Measurements from ENCODE around the gene SAPCD2. TPM values are rescaled to one million over a fixed set of nuclear protein-coding genes. Genes with fewer than 3 reads are reported as not detected.

The SAPCD2 gene
- total RNA-seq, 1 donor from 2014 or later, result 0.12 TPM

DNA sequence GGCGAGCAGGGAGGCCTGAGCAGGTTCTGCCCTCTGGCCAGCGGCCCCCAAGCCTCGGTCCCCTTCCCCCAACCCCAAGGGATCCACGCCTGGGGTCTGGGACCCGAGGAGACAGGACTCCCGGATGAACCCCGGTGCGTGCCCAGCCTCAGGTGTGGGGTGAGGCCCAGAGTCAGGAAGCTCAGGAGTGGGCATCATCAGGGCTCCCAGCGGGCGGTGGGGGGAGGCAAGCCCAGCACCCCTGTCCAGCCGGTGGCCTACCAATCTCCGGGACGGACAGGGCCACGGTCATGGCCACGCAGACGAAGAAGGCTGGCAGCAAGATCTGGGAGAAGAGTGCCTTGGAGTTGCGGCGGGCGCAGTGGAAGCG is 56.8 kb downstream of the SAPCD2 start:
- no peak for DNase-seq
- no peak for ATAC-seq
- intact Hi-C loops (cut with micrococcal nuclease), result no loop called here

GRCh38 chr9:137012694-137013570 is 57.4 kb downstream of the SAPCD2 start:
- DNase-seq, result no peak

More at GRCh38 chr9:137012694-137013570, 57.4 kb downstream of the SAPCD2 start:
- no peak for ATAC-seq
- intact Hi-C loops (cut with micrococcal nuclease), result no loop called here

Other genes with a start within 250 kb of the SAPCD2 start
- gene AJM1, start 228.1 kb downstream of the SAPCD2 start, total RNA-seq, result 9.1 TPM
- 357 TPM for gene PHPT1, start 221.1 kb downstream of the SAPCD2 start, total RNA-seq
- 12.9 TPM for gene MAMDC4, start 218.2 kb downstream of the SAPCD2 start, total RNA-seq
- 354 TPM for gene EDF1, start 204.2 kb downstream of the SAPCD2 start, total RNA-seq
- 11.4 TPM for gene TRAF2, start 184.0 kb downstream of the SAPCD2 start, total RNA-seq
- gene FBXW5, start 125.8 kb downstream of the SAPCD2 start, total RNA-seq, result 162 TPM
- 2.2 TPM for gene C8G, start 125.3 kb downstream of the SAPCD2 start, total RNA-seq
- 3.6 TPM for gene LCN12, start 118.3 kb downstream of the SAPCD2 start, total RNA-seq
- 5,424 TPM for gene PTGDS, start 93.1 kb downstream of the SAPCD2 start, total RNA-seq
- 18.3 TPM for gene LCNL1, start 87.6 kb downstream of the SAPCD2 start, total RNA-seq
- 23.9 TPM for gene PAXX, start 78.1 kb downstream of the SAPCD2 start, total RNA-seq
- 1.7 TPM for gene CLIC3, start 74.0 kb downstream of the SAPCD2 start, total RNA-seq
- gene ABCA2, start 42.3 kb downstream of the SAPCD2 start, total RNA-seq, result 33.8 TPM
- gene FUT7, start 38.5 kb downstream of the SAPCD2 start, total RNA-seq, result 0.17 TPM
- gene NPDC1, start 24.4 kb downstream of the SAPCD2 start, total RNA-seq, result 59.0 TPM
- gene ENTPD2, start 16.5 kb downstream of the SAPCD2 start, total RNA-seq, result 2.1 TPM
- gene UAP1L1, start 7.0 kb upstream of the SAPCD2 start, total RNA-seq, result 12.6 TPM
- 21.4 TPM for gene MAN1B1, start 16.4 kb upstream of the SAPCD2 start, total RNA-seq
- 155 TPM for gene DPP7, start 44.2 kb upstream of the SAPCD2 start, total RNA-seq
- gene GRIN1, start 68.6 kb upstream of the SAPCD2 start, total RNA-seq, result not detected
- gene LRRC26, start 99.5 kb upstream of the SAPCD2 start, total RNA-seq, result not detected
- gene TMEM210, start 101.5 kb upstream of the SAPCD2 start, total RNA-seq, result not detected
- 38.2 TPM for gene ANAPC2, start 118.0 kb upstream of the SAPCD2 start, total RNA-seq
- 77.7 TPM for gene SSNA1, start 118.1 kb upstream of the SAPCD2 start, total RNA-seq
- 21.7 TPM for gene TPRN, start 130.2 kb upstream of the SAPCD2 start, total RNA-seq
- 43.3 TPM for gene TMEM203, start 135.1 kb upstream of the SAPCD2 start, total RNA-seq
- gene NDOR1, start 135.1 kb upstream of the SAPCD2 start, total RNA-seq, result 5.7 TPM
- gene RNF208, start 151.7 kb upstream of the SAPCD2 start, total RNA-seq, result 29.7 TPM
- not detected for gene CYSRT1, start 154.6 kb upstream of the SAPCD2 start, total RNA-seq
- not detected for gene RNF224, start 156.9 kb upstream of the SAPCD2 start, total RNA-seq
- not detected for gene SLC34A3, start 160.3 kb upstream of the SAPCD2 start, total RNA-seq
- 439 TPM for gene TUBB4B, start 170.7 kb upstream of the SAPCD2 start, total RNA-seq
- gene STPG3, start 180.7 kb upstream of the SAPCD2 start, total RNA-seq, result 0.69 TPM
- 43.6 TPM for gene NELFB, start 184.8 kb upstream of the SAPCD2 start, total RNA-seq
- gene TOR4A, start 207.2 kb upstream of the SAPCD2 start, total RNA-seq, result 19.3 TPM
- 4.0 TPM for gene NRARP, start 231.7 kb upstream of the SAPCD2 start, total RNA-seq

All from left ventricle myocardium superior (tissue), 1 donor.